K562 (cell line): ENCODE data around the gene TAAR2. TPM values are rescaled to one million over a fixed set of nuclear protein-coding genes. Genes with fewer than 3 reads are reported as not detected.

Experiments used
- ATAC-seq: fragments of 200-7000 bp; cut with Tn5 transposase; 3 replicates; pipeline ENCODE4 v1.9.1; 2020; ENCODE audit warnings: moderate library complexity
- BruUV-seq: library from RNA; stranded (reverse); fragments of 400-500 nt; replicated peaks from 2 replicates; lab custom pipeline; 2021; lab: Mats Ljungman, UMichigan
- CTCF ChIA-PET: fragments of 300-600 bp; formaldehyde crosslinking; extraction: SDS; loops from one replicate; lab custom pipeline; 2021; ENCODE audit warnings: low intra/inter-chr PET ratio; lab: Yijun Ruan, JAX
- POLR2A ChIA-PET: fragments of 300-600, 350-650 bp; sonication (Branson Sonifier 250); formaldehyde crosslinking; extraction: SDS; loops from one replicate; lab custom pipeline; 2021; ENCODE audit warnings: antibody characterized with exemption, inconsistent platforms; lab: Yijun Ruan, JAX
- DNase-seq, 4 experiments: peaks; one replicate each; pipeline versions ENCODE4 v3.0.0 to v3.0.0-alpha.2; 2011 to 2018; ENCODE audit warnings: low spot score in 3 of 4, mixed read lengths in 3 of 4; ENCODE audit errors: extremely low read depth in 1 of 4
- FAIRE-seq: peaks from 2 replicates; lab custom pipeline; 2011; peaks lifted over from hg19 to GRCh38; lab: Jason Lieb, UNC
- H2AFZ ChIP-seq: 2 replicates; pipeline ENCODE4 v1.6.0; 2011; ENCODE audit warnings: low read depth, low read length, control low read depth, inconsistent platforms
- H3K27ac ChIP-seq: fragments of 200-600 bp; 3 replicates; pipeline ENCODE4 v1.8.0; 2011; ENCODE audit warnings: low read depth, mild to moderate bottlenecking, control low read depth, inconsistent platforms, low read length, moderate library complexity, mixed read lengths; ENCODE audit errors: extremely low read depth
- H3K27me3 ChIP-seq, 2 experiments: fragments of 300-600 bp in 1 of 2; 2 replicates in 1 of 2; 3 replicates in 1 of 2; pipeline versions ENCODE4 v1.6.0 to v1.8.0; 2011; ENCODE audit warnings: inconsistent platforms in 2 of 2, low read length in 2 of 2, mild to moderate bottlenecking in 1 of 2, mixed read lengths in 1 of 2, moderate library complexity in 1 of 2; ENCODE audit not compliant: control insufficient read depth in 2 of 2, insufficient read depth in 2 of 2
- H3K36me3 ChIP-seq: fragments of 300-600 bp; 3 replicates; pipeline ENCODE4 v1.8.0; 2011; ENCODE audit warnings: mild to moderate bottlenecking, low read length, inconsistent platforms; ENCODE audit not compliant: control insufficient read depth, insufficient read depth
- H3K4me1 ChIP-seq, 2 experiments: fragments of 200-600 bp in 1 of 2; replicated peaks in 1 of 2; 2 replicates in 1 of 2; 3 replicates in 1 of 2; pipeline versions ENCODE4 v1.5.1 to v1.8.0; 2011; ENCODE audit warnings: inconsistent platforms in 2 of 2, low read length in 2 of 2, mild to moderate bottlenecking in 1 of 2, mixed read lengths in 1 of 2, moderate library complexity in 1 of 2; ENCODE audit not compliant: control insufficient read depth in 2 of 2, insufficient read depth in 2 of 2
- H3K4me2 ChIP-seq: 2 replicates; pipeline ENCODE4 v1.6.1; 2011; ENCODE audit warnings: low read length, control low read depth, inconsistent platforms, mixed read lengths; ENCODE audit not compliant: insufficient read depth
- H3K4me3 ChIP-seq: fragments of 200-600 bp; sonication (generic), shearing (Covaris generic); 2 replicates; pipeline ENCODE4 v1.5.1; 2016; ENCODE audit warnings: control low read depth, inconsistent platforms
- H3K79me2 ChIP-seq: fragments of 200-600 bp; 3 replicates; pipeline ENCODE4 v1.8.0; 2011; ENCODE audit warnings: low read length, inconsistent platforms; ENCODE audit not compliant: control insufficient read depth, insufficient read depth
- H3K9ac ChIP-seq, 2 experiments: 2 replicates each; pipeline versions ENCODE4 v1.6.0 to v1.6.1; 2011; ENCODE audit warnings: low read depth in 2 of 2, low read length in 2 of 2, control low read depth in 1 of 2, inconsistent platforms in 1 of 2, mild to moderate bottlenecking in 1 of 2, mixed read lengths in 1 of 2; ENCODE audit not compliant: insufficient read depth in 1 of 2
- H3K9me1 ChIP-seq: one replicate; pipeline ENCODE4 v1.6.0; 2011; ENCODE audit warnings: inconsistent platforms, mild to moderate bottlenecking, low read length, moderate library complexity; ENCODE audit not compliant: control insufficient read depth, insufficient read depth
- H3K9me3 ChIP-seq: replicated peaks from 2 replicates; pipeline ENCODE4 v1.5.1; 2011; ENCODE audit warnings: low read depth, low read length, inconsistent platforms; ENCODE audit not compliant: control insufficient read depth, insufficient read depth
- H4K20me1 ChIP-seq: replicated peaks from 2 replicates; pipeline ENCODE4 v1.6.1; 2011; ENCODE audit warnings: low read length, inconsistent platforms, mixed read lengths; ENCODE audit not compliant: control insufficient read depth, insufficient read depth
- CTCF ChIP-seq, 3 experiments: IDR thresholded peaks in 2 of 3; conservative IDR thresholded peaks in 1 of 3; 2 replicates each; pipeline ENCODE4 v1.5.1; 2011 to 2012; ENCODE audit warnings: low read length in 3 of 3, mild to moderate bottlenecking in 3 of 3, control low read depth in 2 of 3, improper control_type of control experiment in 1 of 3, inconsistent platforms in 1 of 3, low read depth in 1 of 3, mixed read lengths in 1 of 3, moderate library complexity in 1 of 3; ENCODE audit not compliant: insufficient read depth in 2 of 3
- E4F1 ChIP-seq: fragments of 250-450 bp; sonication (Bioruptor Pico); IDR thresholded peaks from 2 replicates; pipeline ENCODE4 v1.5.0; 2021; ENCODE audit warnings: mild to moderate bottlenecking, borderline replicate concordance
- ELF4 ChIP-seq: fragments of 450-650 bp; formaldehyde crosslinking; IDR thresholded peaks from 2 replicates; pipeline ENCODE4 v1.4.0; 2022; ENCODE audit warnings: missing genetic modification characterization
- HDAC2 ChIP-seq: fragments of 450-650 bp; IDR thresholded peaks from 2 replicates; pipeline ENCODE4 v1.6.1; 2016; ENCODE audit warnings: mild to moderate bottlenecking
- WGBS: fragments of 100-300 bp; shearing (Covaris generic); methylation state at CpG from one replicate; pipeline ENCODE4 v1.1.6; 2016; ENCODE audit warnings: low coverage, mixed read lengths; ENCODE audit not compliant: insufficient coverage; ENCODE audit errors: missing lambda C conversion rate; 5-methylcytosine and 5-hydroxymethylcytosine counted together
- in situ Hi-C: fragments of 300-500 bp; cut with MboI; formaldehyde crosslinking; loops from 4 replicates; pipeline ENCODE4 v1.15.0; 2018; ENCODE audit warnings: inconsistent platforms, mixed read lengths
- intact Hi-C: fragments of 100-400 bp; cut with micrococcal nuclease; formaldehyde crosslinking; loops from 2 replicates; pipeline ENCODE4 v1.14.2; 2022
- polyA plus RNA-seq, 8 experiments: library from polyadenylated mRNA; depleted of rRNA in 4 of 8; stranded (reverse) in 5 of 8; unstranded in 3 of 8; fragments of >200 nt; fragmentation: Nextera tagmentation in 2 of 8; fragmentation: Illumina TruSeq in 1 of 8; extraction: Ambion mirVana in 2 of 8; extraction: Trizol in 1 of 8; gene quantifications; 2 replicates each; pipeline versions ENCODE4 v1.2.1 to v1.2.3, GENCODE V29; 2011 to 2014; ENCODE audit warnings: inconsistent platforms in 1 of 8, missing spikeins in 1 of 8
- total RNA-seq, 7 experiments: library from RNA; depleted of rRNA in 6 of 7; stranded (reverse); fragments of >200 nt in 6 of 7; fragmentation: Illumina TruSeq in 2 of 7; extraction: Trizol in 2 of 7; gene quantifications; 2 replicates each; pipeline versions ENCODE4 v1.2.1 to v1.2.3, GENCODE V29; 2011 to 2021; ENCODE audit warnings: low replicate concordance in 1 of 7
- TF ChIP-seq, protein P1 (sequence below), 2 experiments: fragments of 450-650 bp; formaldehyde crosslinking in 1 of 2; IDR thresholded peaks; 2 replicates each; pipeline versions ENCODE4 v1.4.0 to v1.6.1; 2014 to 2020; ENCODE audit warnings: mild to moderate bottlenecking in 2 of 2, borderline replicate concordance in 1 of 2, low read depth in 1 of 2

TAAR2 gene
- total and polyA plus RNA-seq, 9 of the 15 experiments (the other 6 are each of a cell fraction or from before 2014, with no cell fraction given), result not detected

- BruUV-seq, result no TSS peak
- Histone ChIP-seq H3K36me3 (no peaks in the 10 kb centered on the region), H3K9me1 (no peaks in the 10 kb centered on the region), H3K27me3 (no peaks in the 10 kb centered on the region), H3K9ac (no peak overlapping the region), H2AFZ (no peak overlapping the region), H3K79me2 (no peaks in the 10 kb centered on the region), H3K27ac (no peak overlapping the region), H3K9me3 (no peaks in the 10 kb centered on the region), H4K20me1 (no peaks in the 10 kb centered on the region), H3K4me2 (no peak overlapping the region), H3K4me1 (no peaks in the 10 kb centered on the region; a peak in 2 of 5 replicates), H3K4me3 (no peak overlapping the region)
- 0% methylated on average over 4 of the region's 4 CpGs for WGBS
- DNase-seq, result peak in 2 of 4 experiments; percentile 10 to 16
- ChIA-PET POLR2A (no interaction called here), CTCF (interaction anchor here (0.6 to 1.8 kb wide), 9 partner anchors 25 to 883 kb away, joined by 3 to 8 read pairs (median 4); no protein-coding TSS in a partner anchor)
- no peak for FAIRE-seq
- ATAC-seq, result peak; percentile 77
- intact Hi-C loops, result loop anchor here (1.0 to 10.0 kb wide), 7 partner anchors 48 to 875 kb away; no protein-coding TSS in a partner anchor
- in situ Hi-C loops, result no loop called here
- TF ChIP-seq CTCF (IDR thresholded peaks at IDR 0.05 in 2 of 3, conservative IDR thresholded peaks at IDR 0.05 in 1 of 3; ENCODE audit: insufficient read depth in 2 of 3, low read depth in 1 of 3, low read length in 3 of 3), result peak; percentile 33 to 67 (median 45); a peak in 4 of 6 replicates
- peak; percentile 19; the same call in 1 of the 2 replicates for TF ChIP-seq ELF4
- no peak for TF ChIP-seq E4F1 (CRISPR knock-in tag)
- TF ChIP-seq, protein P1, sequence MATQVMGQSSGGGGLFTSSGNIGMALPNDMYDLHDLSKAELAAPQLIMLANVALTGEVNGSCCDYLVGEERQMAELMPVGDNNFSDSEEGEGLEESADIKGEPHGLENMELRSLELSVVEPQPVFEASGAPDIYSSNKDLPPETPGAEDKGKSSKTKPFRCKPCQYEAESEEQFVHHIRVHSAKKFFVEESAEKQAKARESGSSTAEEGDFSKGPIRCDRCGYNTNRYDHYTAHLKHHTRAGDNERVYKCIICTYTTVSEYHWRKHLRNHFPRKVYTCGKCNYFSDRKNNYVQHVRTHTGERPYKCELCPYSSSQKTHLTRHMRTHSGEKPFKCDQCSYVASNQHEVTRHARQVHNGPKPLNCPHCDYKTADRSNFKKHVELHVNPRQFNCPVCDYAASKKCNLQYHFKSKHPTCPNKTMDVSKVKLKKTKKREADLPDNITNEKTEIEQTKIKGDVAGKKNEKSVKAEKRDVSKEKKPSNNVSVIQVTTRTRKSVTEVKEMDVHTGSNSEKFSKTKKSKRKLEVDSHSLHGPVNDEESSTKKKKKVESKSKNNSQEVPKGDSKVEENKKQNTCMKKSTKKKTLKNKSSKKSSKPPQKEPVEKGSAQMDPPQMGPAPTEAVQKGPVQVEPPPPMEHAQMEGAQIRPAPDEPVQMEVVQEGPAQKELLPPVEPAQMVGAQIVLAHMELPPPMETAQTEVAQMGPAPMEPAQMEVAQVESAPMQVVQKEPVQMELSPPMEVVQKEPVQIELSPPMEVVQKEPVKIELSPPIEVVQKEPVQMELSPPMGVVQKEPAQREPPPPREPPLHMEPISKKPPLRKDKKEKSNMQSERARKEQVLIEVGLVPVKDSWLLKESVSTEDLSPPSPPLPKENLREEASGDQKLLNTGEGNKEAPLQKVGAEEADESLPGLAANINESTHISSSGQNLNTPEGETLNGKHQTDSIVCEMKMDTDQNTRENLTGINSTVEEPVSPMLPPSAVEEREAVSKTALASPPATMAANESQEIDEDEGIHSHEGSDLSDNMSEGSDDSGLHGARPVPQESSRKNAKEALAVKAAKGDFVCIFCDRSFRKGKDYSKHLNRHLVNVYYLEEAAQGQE (IDR thresholded peaks at IDR 0.05; ENCODE audit: borderline replicate concordance), result peak; percentile 27; the same call in 1 of the 2 replicates
- TF ChIP-seq, protein P1 (CRISPR knock-in tag; IDR thresholded peaks at IDR 0.05; ENCODE audit: low read depth), result no peak
- no peak for TF ChIP-seq HDAC2
Observed at GRCh38 chr6:132669690-132670291, 45.7 kb upstream of the TAAR2 start.
